HepG2 (cell line): ENCODE results near the gene MIDN. TPM values are rescaled to one million over a fixed set of nuclear protein-coding genes. Genes with fewer than 3 reads are reported as not detected.

Experiments
- CENPT ChIP-seq: sonication (generic); formaldehyde crosslinking; IDR thresholded peaks from 2 replicates; pipeline ENCODE4 v1.8.0; 2022; ENCODE audit warnings: low read depth, mild to moderate bottlenecking, moderate library complexity, missing genetic modification reagents
- MEIS2 ChIP-seq: sonication (generic); formaldehyde crosslinking; IDR thresholded peaks from 2 replicates; pipeline ENCODE4 v1.9.0; 2021; ENCODE audit warnings: mild to moderate bottlenecking, missing genetic modification reagents
- TCF7 ChIP-seq: sonication (generic); IDR thresholded peaks from 2 replicates; pipeline ENCODE4 v1.6.1; 2016; ENCODE audit warnings: antibody characterized with exemption, low read depth
- ZNF296 ChIP-seq: sonication (generic); formaldehyde crosslinking; conservative IDR thresholded peaks from 2 replicates; pipeline ENCODE4 v1.5.0; 2020; ENCODE audit warnings: mild to moderate bottlenecking, missing genetic modification reagents
- ZNF354B ChIP-seq: sonication (generic); formaldehyde crosslinking; IDR thresholded peaks from 2 replicates; pipeline ENCODE4 v1.8.0; 2022; ENCODE audit warnings: mild to moderate bottlenecking, missing genetic modification reagents
- ZNF7 ChIP-seq: IDR thresholded peaks from 2 replicates; pipeline ENCODE4 v1.6.1; 2016; ENCODE audit warnings: missing biosample characterization, missing genetic modification reagents
- ZNF879 ChIP-seq: sonication (generic); formaldehyde crosslinking; IDR thresholded peaks from 2 replicates; pipeline ENCODE4 v1.8.1; 2023; ENCODE audit warnings: missing genetic modification reagents
- ZSCAN12 ChIP-seq: sonication (generic); formaldehyde crosslinking; IDR thresholded peaks from 2 replicates; pipeline ENCODE4 v1.9.0; 2021; ENCODE audit warnings: mild to moderate bottlenecking, missing genetic modification reagents
- polyA plus RNA-seq, 8 experiments: library from polyadenylated mRNA; depleted of rRNA in 3 of 8; stranded (reverse) in 7 of 8; unstranded in 1 of 8; fragments of >200 nt; fragmentation: Illumina TruSeq in 4 of 8; extraction: Trizol in 4 of 8; gene quantifications; 2 replicates each; pipeline versions ENCODE4 v1.2.1 to v1.2.3, GENCODE V29; 2011 to 2016; ENCODE audit warnings: low read depth in 4 of 8, missing spikeins in 1 of 8, mixed read lengths in 1 of 8; ENCODE audit not compliant: insufficient read depth in 1 of 8
- total RNA-seq, 5 experiments: library from RNA; depleted of rRNA; stranded (reverse); fragments of >200 nt; fragmentation: Illumina TruSeq; extraction: Trizol; gene quantifications; 2 replicates each; pipeline ENCODE4 v1.2.3, GENCODE V29; 2016; ENCODE audit warnings: low read depth in 1 of 5
- TF ChIP-seq, protein P1 (sequence below): IDR thresholded peaks from 2 replicates; pipeline ENCODE4 v1.6.1; 2016
- TF ChIP-seq, protein P2 (sequence below): sonication (generic); formaldehyde crosslinking; IDR thresholded peaks from 2 replicates; pipeline ENCODE4 v1.5.1; 2020; ENCODE audit warnings: mild to moderate bottlenecking, missing genetic modification reagents, moderate library complexity
- TF ChIP-seq, protein P3 (sequence below): sonication (generic); formaldehyde crosslinking; IDR thresholded peaks from 2 replicates; pipeline ENCODE4 v1.8.0; 2022; ENCODE audit warnings: missing genetic modification reagents, mild to moderate bottlenecking, inconsistent platforms, borderline replicate concordance
- TF ChIP-seq, protein P4 (sequence below), 2 experiments: IDR thresholded peaks; 2 replicates each; pipeline ENCODE4 v1.6.1; 2011 to 2012; ENCODE audit warnings: low read length in 2 of 2, borderline replicate concordance in 1 of 2, low read depth in 1 of 2, mild to moderate bottlenecking in 1 of 2, moderate library complexity in 1 of 2
- TF ChIP-seq, protein P5 (sequence below): sonication (generic); formaldehyde crosslinking; IDR thresholded peaks from 2 replicates; pipeline ENCODE4 v1.5.1; 2020; ENCODE audit warnings: mild to moderate bottlenecking, missing genetic modification reagents, moderate library complexity

Gene MIDN
- total and polyA plus RNA-seq, 2 of the 13 experiments (the other 11 are each of a cell fraction or from before 2014, with no cell fraction given) = 8.4 to 18.0 TPM

DNA sequence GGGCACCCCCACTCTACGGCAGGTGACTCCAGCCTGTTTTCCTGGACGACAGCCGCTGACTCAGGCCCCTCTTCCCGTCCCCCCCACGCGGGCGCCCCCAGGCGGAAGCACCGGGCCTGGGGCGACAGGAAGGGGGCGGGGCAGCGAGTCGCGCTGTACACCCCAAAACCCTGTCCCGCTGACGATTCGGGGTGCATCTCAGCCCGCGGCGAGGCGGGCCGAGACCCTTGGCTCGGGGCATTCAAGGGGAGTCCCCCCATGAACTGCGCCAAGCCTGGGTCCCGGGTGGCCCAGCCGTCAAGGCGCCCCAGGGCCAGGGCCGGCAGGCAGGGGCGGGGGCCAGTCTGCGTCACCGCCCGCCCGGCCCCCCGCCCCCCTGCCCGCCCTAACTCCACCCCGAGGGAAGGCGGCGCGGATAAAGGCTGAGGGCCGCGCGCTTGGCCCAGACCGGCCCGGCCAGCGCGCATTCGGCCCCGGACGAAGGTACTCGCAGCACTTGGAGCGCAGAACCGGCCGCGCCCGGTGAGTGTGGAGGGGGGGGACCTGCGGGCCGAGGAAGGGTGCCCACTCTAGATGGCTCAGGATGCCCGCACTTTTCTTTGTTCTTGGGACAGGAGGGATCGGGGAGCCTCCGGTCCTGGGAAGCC, at the start of gene MIDN (continued):
- no peak for TF ChIP-seq ZNF7 (CRISPR knock-in tag)
- TF ChIP-seq, protein P1, sequence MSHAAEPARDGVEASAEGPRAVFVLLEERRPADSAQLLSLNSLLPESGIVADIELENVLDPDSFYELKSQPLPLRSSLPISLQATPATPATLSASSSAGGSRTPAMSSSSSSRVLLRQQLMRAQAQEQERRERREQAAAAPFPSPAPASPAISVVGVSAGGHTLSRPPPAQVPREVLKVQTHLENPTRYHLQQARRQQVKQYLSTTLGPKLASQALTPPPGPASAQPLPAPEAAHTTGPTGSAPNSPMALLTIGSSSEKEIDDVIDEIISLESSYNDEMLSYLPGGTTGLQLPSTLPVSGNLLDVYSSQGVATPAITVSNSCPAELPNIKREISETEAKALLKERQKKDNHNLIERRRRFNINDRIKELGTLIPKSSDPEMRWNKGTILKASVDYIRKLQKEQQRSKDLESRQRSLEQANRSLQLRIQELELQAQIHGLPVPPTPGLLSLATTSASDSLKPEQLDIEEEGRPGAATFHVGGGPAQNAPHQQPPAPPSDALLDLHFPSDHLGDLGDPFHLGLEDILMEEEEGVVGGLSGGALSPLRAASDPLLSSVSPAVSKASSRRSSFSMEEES = 0 out of 2 replicates have a peak, but pooled peaks have one; percentile 17
- no peak for TF ChIP-seq TCF7
- TF ChIP-seq ZNF354B (CRISPR knock-in tag) = peak; percentile 94
- TF ChIP-seq ZNF879 (CRISPR knock-in tag) = no peak
- TF ChIP-seq, protein P2, sequence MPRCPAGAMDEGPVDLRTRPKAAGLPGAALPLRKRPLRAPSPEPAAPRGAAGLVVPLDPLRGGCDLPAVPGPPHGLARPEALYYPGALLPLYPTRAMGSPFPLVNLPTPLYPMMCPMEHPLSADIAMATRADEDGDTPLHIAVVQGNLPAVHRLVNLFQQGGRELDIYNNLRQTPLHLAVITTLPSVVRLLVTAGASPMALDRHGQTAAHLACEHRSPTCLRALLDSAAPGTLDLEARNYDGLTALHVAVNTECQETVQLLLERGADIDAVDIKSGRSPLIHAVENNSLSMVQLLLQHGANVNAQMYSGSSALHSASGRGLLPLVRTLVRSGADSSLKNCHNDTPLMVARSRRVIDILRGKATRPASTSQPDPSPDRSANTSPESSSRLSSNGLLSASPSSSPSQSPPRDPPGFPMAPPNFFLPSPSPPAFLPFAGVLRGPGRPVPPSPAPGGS (CRISPR knock-in tag) = no peak
- TF ChIP-seq ZSCAN12 (CRISPR knock-in tag) = peak; percentile 48; the same call in 1 of the 2 replicates
- TF ChIP-seq, protein P3, sequence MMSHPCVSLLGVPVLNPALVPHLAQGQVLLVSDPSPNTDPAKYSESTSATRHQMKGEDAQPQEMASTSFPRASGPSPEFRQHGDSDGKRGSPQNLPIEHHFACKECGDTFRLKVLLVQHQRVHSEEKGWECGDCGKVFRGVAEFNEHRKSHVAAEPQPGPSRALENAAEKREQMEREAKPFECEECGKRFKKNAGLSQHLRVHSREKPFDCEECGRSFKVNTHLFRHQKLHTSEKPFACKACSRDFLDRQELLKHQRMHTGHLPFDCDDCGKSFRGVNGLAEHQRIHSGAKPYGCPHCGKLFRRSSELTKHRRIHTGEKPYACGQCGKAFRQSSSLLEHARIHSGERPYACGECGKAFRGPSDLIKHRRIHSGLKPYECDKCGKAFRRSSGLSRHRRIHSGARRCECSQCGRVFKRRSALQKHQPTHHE (CRISPR knock-in tag) = 0 out of 2 replicates have a peak, but pooled peaks have one; percentile 61
- TF ChIP-seq, protein P4, sequence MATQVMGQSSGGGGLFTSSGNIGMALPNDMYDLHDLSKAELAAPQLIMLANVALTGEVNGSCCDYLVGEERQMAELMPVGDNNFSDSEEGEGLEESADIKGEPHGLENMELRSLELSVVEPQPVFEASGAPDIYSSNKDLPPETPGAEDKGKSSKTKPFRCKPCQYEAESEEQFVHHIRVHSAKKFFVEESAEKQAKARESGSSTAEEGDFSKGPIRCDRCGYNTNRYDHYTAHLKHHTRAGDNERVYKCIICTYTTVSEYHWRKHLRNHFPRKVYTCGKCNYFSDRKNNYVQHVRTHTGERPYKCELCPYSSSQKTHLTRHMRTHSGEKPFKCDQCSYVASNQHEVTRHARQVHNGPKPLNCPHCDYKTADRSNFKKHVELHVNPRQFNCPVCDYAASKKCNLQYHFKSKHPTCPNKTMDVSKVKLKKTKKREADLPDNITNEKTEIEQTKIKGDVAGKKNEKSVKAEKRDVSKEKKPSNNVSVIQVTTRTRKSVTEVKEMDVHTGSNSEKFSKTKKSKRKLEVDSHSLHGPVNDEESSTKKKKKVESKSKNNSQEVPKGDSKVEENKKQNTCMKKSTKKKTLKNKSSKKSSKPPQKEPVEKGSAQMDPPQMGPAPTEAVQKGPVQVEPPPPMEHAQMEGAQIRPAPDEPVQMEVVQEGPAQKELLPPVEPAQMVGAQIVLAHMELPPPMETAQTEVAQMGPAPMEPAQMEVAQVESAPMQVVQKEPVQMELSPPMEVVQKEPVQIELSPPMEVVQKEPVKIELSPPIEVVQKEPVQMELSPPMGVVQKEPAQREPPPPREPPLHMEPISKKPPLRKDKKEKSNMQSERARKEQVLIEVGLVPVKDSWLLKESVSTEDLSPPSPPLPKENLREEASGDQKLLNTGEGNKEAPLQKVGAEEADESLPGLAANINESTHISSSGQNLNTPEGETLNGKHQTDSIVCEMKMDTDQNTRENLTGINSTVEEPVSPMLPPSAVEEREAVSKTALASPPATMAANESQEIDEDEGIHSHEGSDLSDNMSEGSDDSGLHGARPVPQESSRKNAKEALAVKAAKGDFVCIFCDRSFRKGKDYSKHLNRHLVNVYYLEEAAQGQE (IDR thresholded peaks at IDR 0.05; ENCODE audit: borderline replicate concordance in 1 of 2, low read depth in 1 of 2, low read length in 2 of 2) = no peak
- no peak; the same call in 1 of the 2 replicates for TF ChIP-seq ZNF296 (CRISPR knock-in tag)
- peak; percentile 61 for TF ChIP-seq MEIS2 (CRISPR knock-in tag)
- TF ChIP-seq, protein P5, sequence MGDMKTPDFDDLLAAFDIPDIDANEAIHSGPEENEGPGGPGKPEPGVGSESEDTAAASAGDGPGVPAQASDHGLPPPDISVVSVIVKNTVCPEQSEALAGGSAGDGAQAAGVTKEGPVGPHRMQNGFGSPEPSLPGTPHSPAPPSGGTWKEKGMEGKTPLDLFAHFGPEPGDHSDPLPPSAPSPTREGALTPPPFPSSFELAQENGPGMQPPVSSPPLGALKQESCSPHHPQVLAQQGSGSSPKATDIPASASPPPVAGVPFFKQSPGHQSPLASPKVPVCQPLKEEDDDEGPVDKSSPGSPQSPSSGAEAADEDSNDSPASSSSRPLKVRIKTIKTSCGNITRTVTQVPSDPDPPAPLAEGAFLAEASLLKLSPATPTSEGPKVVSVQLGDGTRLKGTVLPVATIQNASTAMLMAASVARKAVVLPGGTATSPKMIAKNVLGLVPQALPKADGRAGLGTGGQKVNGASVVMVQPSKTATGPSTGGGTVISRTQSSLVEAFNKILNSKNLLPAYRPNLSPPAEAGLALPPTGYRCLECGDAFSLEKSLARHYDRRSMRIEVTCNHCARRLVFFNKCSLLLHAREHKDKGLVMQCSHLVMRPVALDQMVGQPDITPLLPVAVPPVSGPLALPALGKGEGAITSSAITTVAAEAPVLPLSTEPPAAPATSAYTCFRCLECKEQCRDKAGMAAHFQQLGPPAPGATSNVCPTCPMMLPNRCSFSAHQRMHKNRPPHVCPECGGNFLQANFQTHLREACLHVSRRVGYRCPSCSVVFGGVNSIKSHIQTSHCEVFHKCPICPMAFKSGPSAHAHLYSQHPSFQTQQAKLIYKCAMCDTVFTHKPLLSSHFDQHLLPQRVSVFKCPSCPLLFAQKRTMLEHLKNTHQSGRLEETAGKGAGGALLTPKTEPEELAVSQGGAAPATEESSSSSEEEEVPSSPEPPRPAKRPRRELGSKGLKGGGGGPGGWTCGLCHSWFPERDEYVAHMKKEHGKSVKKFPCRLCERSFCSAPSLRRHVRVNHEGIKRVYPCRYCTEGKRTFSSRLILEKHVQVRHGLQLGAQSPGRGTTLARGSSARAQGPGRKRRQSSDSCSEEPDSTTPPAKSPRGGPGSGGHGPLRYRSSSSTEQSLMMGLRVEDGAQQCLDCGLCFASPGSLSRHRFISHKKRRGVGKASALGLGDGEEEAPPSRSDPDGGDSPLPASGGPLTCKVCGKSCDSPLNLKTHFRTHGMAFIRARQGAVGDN (CRISPR knock-in tag) = peak; percentile 81
- TF ChIP-seq CENPT (CRISPR knock-in tag) = no peak
